ENCODE results near the gene TRIM37.
"Not testable (repeated sequence)": the region's sequence is repeated elsewhere in the genome, so short reads cannot be mapped to it uniquely, and the experiment has no call there.

TRIM37 gene

GRCh38 chr17:59108400-59109102, 1.9 kb upstream of the TRIM37 start:
- DNase-seq (ENCODE audit: low read depth): no peak

GRCh38 chr17:59107306-59107670, 608 bp upstream of the TRIM37 start:
- DNase-seq (ENCODE audit: low read depth): no peak

- DNase-seq (ENCODE audit: low read depth): peak; percentile 57
Observed at GRCh38 chr17:59105852-59106462, 723 bp downstream of the TRIM37 start.

- DNase-seq (ENCODE audit: low read depth): no peak
Observed at GRCh38 chr17:59101178-59101577, 5.5 kb downstream of the TRIM37 start.

GRCh38 chr17:59097876-59098275, 8.8 kb downstream of the TRIM37 start:
- DNase-seq (ENCODE audit: low read depth): no peak

- no peak for DNase-seq (ENCODE audit: low read depth)
Observed at GRCh38 chr17:59094861-59095530, 11.7 kb downstream of the TRIM37 start.

GRCh38 chr17:59093702-59094231, 12.9 kb downstream of the TRIM37 start:
- no peak for DNase-seq (ENCODE audit: low read depth)

GRCh38 chr17:59093145-59093701, 13.5 kb downstream of the TRIM37 start:
- no peak for DNase-seq (ENCODE audit: low read depth)

GRCh38 chr17:59090593-59090992, 16.1 kb downstream of the TRIM37 start:
- not testable (repeated sequence) for DNase-seq (ENCODE audit: low read depth)

GRCh38 chr17:59084154-59084553, 22.5 kb downstream of the TRIM37 start:
- DNase-seq (ENCODE audit: low read depth): no peak

- DNase-seq (ENCODE audit: low read depth): no peak
Observed at GRCh38 chr17:59074494-59074893, 32.2 kb downstream of the TRIM37 start.

- DNase-seq (ENCODE audit: low read depth): no peak
Observed at GRCh38 chr17:59073972-59074371, 32.7 kb downstream of the TRIM37 start.

GRCh38 chr17:59069856-59070255, 36.8 kb downstream of the TRIM37 start:
- DNase-seq (ENCODE audit: low read depth): no peak

- DNase-seq (ENCODE audit: low read depth): no peak
Observed at GRCh38 chr17:59067756-59068155, 38.9 kb downstream of the TRIM37 start.

GRCh38 chr17:59067340-59067739, 39.3 kb downstream of the TRIM37 start:
- DNase-seq (ENCODE audit: low read depth): no peak

GRCh38 chr17:59062509-59062908, 44.2 kb downstream of the TRIM37 start:
- DNase-seq (ENCODE audit: low read depth): no peak

- no peak for DNase-seq (ENCODE audit: low read depth)
Observed at GRCh38 chr17:59056857-59057256, 49.8 kb downstream of the TRIM37 start.

- DNase-seq (ENCODE audit: low read depth): no peak
Observed at GRCh38 chr17:59049798-59050197, 56.9 kb downstream of the TRIM37 start.

- DNase-seq (ENCODE audit: low read depth): no peak
Observed at GRCh38 chr17:59047616-59048015, 59.1 kb downstream of the TRIM37 start.

- no peak for DNase-seq (ENCODE audit: low read depth)
Observed at GRCh38 chr17:59046192-59046591, 60.5 kb downstream of the TRIM37 start.

GRCh38 chr17:59038734-59039133, 67.9 kb downstream of the TRIM37 start:
- DNase-seq (ENCODE audit: low read depth): no peak

GRCh38 chr17:59037960-59038359, 68.7 kb downstream of the TRIM37 start:
- DNase-seq (ENCODE audit: low read depth): no peak

- DNase-seq (ENCODE audit: low read depth): no peak
Observed at GRCh38 chr17:59030811-59031210, 75.9 kb downstream of the TRIM37 start.
